Subcutaneous abdominal adipose tissue (tissue), 5 donors: ENCODE measurements around the gene SMIM14.
"Not testable (repeated sequence)": the region's sequence is repeated elsewhere in the genome, so short reads cannot be mapped to it uniquely, and the experiment has no call there.

Experiments used
- H3K27ac ChIP-seq: one replicate; pipeline ENCODE4 v1.7.0; 2013; ENCODE audit warnings: low read depth, mild to moderate bottlenecking, inconsistent platforms, low read length, moderate library complexity
- H3K27me3 ChIP-seq, 5 donors: one replicate each; pipeline ENCODE4 v1.7.0; 2013; ENCODE audit warnings: low read length in 5 of 5, inconsistent platforms in 1 of 5; ENCODE audit not compliant: control insufficient read depth in 5 of 5, insufficient read depth in 4 of 5
- H3K36me3 ChIP-seq, 5 donors: one replicate each; pipeline ENCODE4 v1.7.0; 2013; ENCODE audit warnings: low read length in 5 of 5; ENCODE audit not compliant: control insufficient read depth in 5 of 5, insufficient read depth in 5 of 5
- H3K4me1 ChIP-seq, 5 donors: one replicate each; pipeline ENCODE4 v1.7.0; 2013; ENCODE audit warnings: low read length in 5 of 5, mild to moderate bottlenecking in 3 of 5, moderate library complexity in 1 of 5; ENCODE audit not compliant: control insufficient read depth in 5 of 5, insufficient read depth in 5 of 5
- H3K4me3 ChIP-seq, 5 donors: one replicate each; pipeline ENCODE4 v1.7.0; 2013; ENCODE audit warnings: low read length in 5 of 5, low read depth in 1 of 5
- H3K9ac ChIP-seq, 5 donors: one replicate each; pipeline ENCODE4 v1.7.0; 2013; ENCODE audit warnings: low read length in 5 of 5, mild to moderate bottlenecking in 4 of 5, moderate library complexity in 3 of 5
- H3K9me3 ChIP-seq, 5 donors: one replicate each; pipeline ENCODE4 v1.7.0; 2013; ENCODE audit warnings: low read length in 5 of 5; ENCODE audit not compliant: control insufficient read depth in 5 of 5
- donor health status: healthy.
- donor health status: healthy.
- donor health status: healthy.
- donor health status: healthy.
- donor health status: healthy.

SMIM14 gene

GRCh38 chr4:39627413-39627812, 11.3 kb downstream of the SMIM14 start:
- Histone ChIP-seq H3K9ac (no peak overlapping the region), H3K4me1 (peaks cover 0 to 5% (median 0%) of the 10 kb centered on the region in 5 donors), H3K9me3 (no peaks in the 10 kb centered on the region), H3K27ac (no peak overlapping the region), H3K27me3 (no peaks in the 10 kb centered on the region), H3K36me3 (peaks cover 0 to 13% (median 0%) of the 10 kb centered on the region in 5 donors), H3K4me3 (no peak overlapping the region)

GRCh38 chr4:39626913-39627312, 11.8 kb downstream of the SMIM14 start:
- no peak overlapping the region for H3K4me3 ChIP-seq
- no peak overlapping the region for H3K27ac ChIP-seq
- no peak overlapping the region for H3K9ac ChIP-seq
- H3K36me3 ChIP-seq = peaks cover 0 to 13% (median 0%) of the 10 kb centered on the region in 5 donors
- no peaks in the 10 kb centered on the region for H3K9me3 ChIP-seq
- H3K27me3 ChIP-seq = no peaks in the 10 kb centered on the region
- H3K4me1 ChIP-seq = peaks cover 0 to 5% (median 0%) of the 10 kb centered on the region in 5 donors

- Histone ChIP-seq H3K27ac (no peak overlapping the region), H3K4me3 (no peak overlapping the region), H3K9me3 (no peaks in the 10 kb centered on the region), H3K4me1 (peaks cover 0 to 10% (median 3%) of the 10 kb centered on the region in 5 donors), H3K36me3 (peaks cover 0 to 13% (median 0%) of the 10 kb centered on the region in 5 donors), H3K27me3 (no peaks in the 10 kb centered on the region), H3K9ac (no peak overlapping the region)
These were observed 12.4 kb downstream of the SMIM14 start for GRCh38 chr4:39626261-39626660.

- H3K9me3 ChIP-seq = no peaks in the 10 kb centered on the region
- H3K4me3 ChIP-seq = no peak overlapping the region
- H3K9ac ChIP-seq = peak overlapping the region in 1 of 5 donors; percentile 28
- H3K4me1 ChIP-seq = peaks cover 0 to 18% (median 0%) of the 10 kb centered on the region in 5 donors
- no peaks in the 10 kb centered on the region for H3K27me3 ChIP-seq
- H3K27ac ChIP-seq = no peak overlapping the region
- H3K36me3 ChIP-seq = peaks cover 0 to 3% (median 0%) of the 10 kb centered on the region in 5 donors
These were observed 17.1 kb downstream of the SMIM14 start for GRCh38 chr4:39621582-39621981.

- Histone ChIP-seq H3K27me3 (no peaks in the 10 kb centered on the region), H3K27ac (peak overlapping the region; percentile 31), H3K9me3 (no peaks in the 10 kb centered on the region), H3K4me1 (peaks cover 0 to 18% (median 0%) of the 10 kb centered on the region in 5 donors), H3K9ac (peak overlapping the region in 1 of 5 donors; percentile 28), H3K4me3 (no peak overlapping the region), H3K36me3 (peaks cover 0 to under 1% (median 0%) of the 10 kb centered on the region in 5 donors)
These were observed 17.9 kb downstream of the SMIM14 start for GRCh38 chr4:39620551-39621313.

- H3K4me3 ChIP-seq = no peak overlapping the region
- no peaks in the 10 kb centered on the region for H3K9me3 ChIP-seq
- peaks cover 0 to 13% (median 4%) of the 10 kb centered on the region in 5 donors for H3K4me1 ChIP-seq
- no peak overlapping the region for H3K27ac ChIP-seq
- no peaks in the 10 kb centered on the region for H3K36me3 ChIP-seq
- H3K27me3 ChIP-seq = no peaks in the 10 kb centered on the region
- no peak overlapping the region for H3K9ac ChIP-seq
These were observed 21.1 kb downstream of the SMIM14 start for GRCh38 chr4:39617534-39617933.

GRCh38 chr4:39616651-39617050, 22.0 kb downstream of the SMIM14 start:
- Histone ChIP-seq H3K27me3 (no peaks in the 10 kb centered on the region), H3K27ac (no peak overlapping the region), H3K9ac (peak overlapping the region in 1 of 5 donors; percentile 24), H3K9me3 (no peaks in the 10 kb centered on the region), H3K4me1 (peaks cover 0 to 11% (median 4%) of the 10 kb centered on the region in 5 donors), H3K4me3 (no peak overlapping the region), H3K36me3 (peaks cover 0 to 3% (median 2%) of the 10 kb centered on the region in 5 donors)

GRCh38 chr4:39616112-39616511, 22.6 kb downstream of the SMIM14 start:
- not testable (repeated sequence) for H3K36me3 ChIP-seq, H3K27me3 ChIP-seq, H3K27ac ChIP-seq, H3K9me3 ChIP-seq, H3K4me1 ChIP-seq, H3K9ac ChIP-seq, H3K4me3 ChIP-seq

- Histone ChIP-seq H3K27me3 (no peaks in the 10 kb centered on the region), H3K9ac (no peak overlapping the region), H3K27ac (no peak overlapping the region), H3K4me1 (peaks cover 0 to 4% (median 0%) of the 10 kb centered on the region in 5 donors), H3K36me3 (peaks cover 2 to 4% (median 3%) of the 10 kb centered on the region in 5 donors), H3K9me3 (no peaks in the 10 kb centered on the region), H3K4me3 (no peak overlapping the region)
These were observed 24.0 kb downstream of the SMIM14 start for GRCh38 chr4:39614487-39615162.

- Histone ChIP-seq H3K27ac (peak overlapping the region; percentile 19), H3K9ac (no peak overlapping the region), H3K4me1 (peaks cover 0 to 4% (median 0%) of the 10 kb centered on the region in 5 donors), H3K9me3 (no peaks in the 10 kb centered on the region), H3K36me3 (peaks cover 5 to 10% (median 8%) of the 10 kb centered on the region in 5 donors), H3K27me3 (no peaks in the 10 kb centered on the region), H3K4me3 (no peak overlapping the region)
These were observed 25.5 kb downstream of the SMIM14 start for GRCh38 chr4:39613093-39613656.
